ENCODE results near the gene KLHL3. TPM values are rescaled to one million over a fixed set of nuclear protein-coding genes. Genes with fewer than 3 reads are reported as not detected.

KLHL3 gene
- total RNA-seq, 1 donor from 2014 or later, result 6.7 TPM

- TF ChIP-seq CTCF (IDR thresholded peaks at IDR 0.05), result no peak
- Histone ChIP-seq H3K27me3 (ENCODE audit: low read depth) (no peaks in the 10 kb centered on the region), H3K9me3 (peaks cover 4% of the 10 kb centered on the region), H3K4me3 (no peak overlapping the region), H3K27ac (no peak overlapping the region), H3K4me1 (no peaks in the 10 kb centered on the region), H3K36me3 (no peaks in the 10 kb centered on the region)
- DNase-seq (no peak), ATAC-seq (no peak)
- intact Hi-C loops (cut with DNase I), result no loop called here
Measured at GRCh38 chr5:137714946-137715345, 20.9 kb downstream of the KLHL3 start.

GRCh38 chr5:137714494-137714893, 21.4 kb downstream of the KLHL3 start:
- intact Hi-C loops (cut with DNase I), result no loop called here
- H3K9me3 ChIP-seq, result peaks cover 4% of the 10 kb centered on the region
- DNase-seq, result no peak
- TF ChIP-seq CTCF (IDR thresholded peaks at IDR 0.05), result no peak
- no peak overlapping the region for H3K27ac ChIP-seq
- H3K4me3 ChIP-seq, result no peak overlapping the region
- ATAC-seq, result no peak
- H3K36me3 ChIP-seq, result no peaks in the 10 kb centered on the region
- no peaks in the 10 kb centered on the region for H3K4me1 ChIP-seq
- no peaks in the 10 kb centered on the region for H3K27me3 ChIP-seq (ENCODE audit: low read depth)

- Histone ChIP-seq H3K27ac (no peak overlapping the region), H3K9me3 (peaks cover 4% of the 10 kb centered on the region), H3K4me1 (no peaks in the 10 kb centered on the region), H3K4me3 (no peak overlapping the region), H3K36me3 (no peaks in the 10 kb centered on the region), H3K27me3 (ENCODE audit: low read depth) (no peaks in the 10 kb centered on the region)
- DNase-seq (no peak), ATAC-seq (no peak)
- intact Hi-C loops (cut with DNase I), result no loop called here
- no peak for TF ChIP-seq CTCF (IDR thresholded peaks at IDR 0.05)
Measured at GRCh38 chr5:137712139-137712667, 23.7 kb downstream of the KLHL3 start.

GRCh38 chr5:137710086-137710485, 25.8 kb downstream of the KLHL3 start:
- DNase-seq (no peak), ATAC-seq (no peak)
- Histone ChIP-seq H3K9me3 (peaks cover 4% of the 10 kb centered on the region), H3K27ac (no peak overlapping the region), H3K36me3 (no peaks in the 10 kb centered on the region), H3K27me3 (ENCODE audit: low read depth) (no peaks in the 10 kb centered on the region), H3K4me1 (no peaks in the 10 kb centered on the region), H3K4me3 (no peak overlapping the region)
- intact Hi-C loops (cut with DNase I), result no loop called here
- TF ChIP-seq CTCF (IDR thresholded peaks at IDR 0.05), result no peak

- no peak for TF ChIP-seq CTCF (IDR thresholded peaks at IDR 0.05)
- Histone ChIP-seq H3K4me1 (no peaks in the 10 kb centered on the region), H3K27ac (no peak overlapping the region), H3K9me3 (peaks cover 4% of the 10 kb centered on the region), H3K4me3 (no peak overlapping the region), H3K36me3 (no peaks in the 10 kb centered on the region), H3K27me3 (ENCODE audit: low read depth) (no peaks in the 10 kb centered on the region)
- intact Hi-C loops (cut with DNase I), result no loop called here
- ATAC-seq (no peak), DNase-seq (no peak)
Measured at GRCh38 chr5:137708796-137709559, 26.9 kb downstream of the KLHL3 start.
